HCT116 (cell line): ENCODE results near the gene MBP. TPM values are rescaled to one million over a fixed set of nuclear protein-coding genes. Genes with fewer than 3 reads are reported as not detected.
A peak's percentile ranks its signal among the peaks of the same experiment; 100 is the strongest.

Experiments
- ATAC-seq: fragments of 200-7000 bp; cut with Tn5 transposase; 2 replicates; pipeline ENCODE4 v1.9.1; 2020; ENCODE audit warnings: mild to moderate bottlenecking, moderate library complexity
- BruUV-seq: library from RNA; stranded (reverse); fragments of 400-500 nt; replicated peaks from 2 replicates; lab custom pipeline; 2021; lab: Mats Ljungman, UMichigan
- CTCF ChIA-PET: fragments of 300-600 bp; sonication (Branson Sonifier 250); formaldehyde crosslinking; loops from one replicate; lab custom pipeline; 2021; ENCODE audit warnings: antibody characterized with exemption; lab: Charles Lee
- POLR2A ChIA-PET: fragments of 300-600, 350-600 bp; sonication (Branson Sonifier 250); formaldehyde crosslinking; loops from one replicate; lab custom pipeline; 2021; ENCODE audit warnings: antibody characterized with exemption; lab: Charles Lee
- RAD21 ChIA-PET, 2 experiments: fragments of 300-600 bp; sonication (Branson Sonifier 250); formaldehyde crosslinking; loops; one replicate each; lab custom pipeline; 2023; ENCODE audit warnings: low total read pairs in 2 of 2; ENCODE audit not compliant: uncharacterized antibody in 2 of 2, unreplicated experiment in 2 of 2, low non-redundant PET in 1 of 2; lab: Charles Lee
- DNase-seq: peaks from one replicate; pipeline ENCODE4 v3.0.0-alpha.2; 2010; ENCODE audit warnings: low read depth, low spot score
- H2AFZ ChIP-seq: fragments of 200-600 bp; shearing (Covaris generic), sonication (generic); 2 replicates; pipeline ENCODE4 v1.6.1; 2017; ENCODE audit warnings: low read depth, mixed run types, mixed read lengths, antibody characterized with exemption, low read length; ENCODE audit not compliant: poor library complexity, severe bottlenecking
- H3K27ac ChIP-seq: 2 replicates; pipeline ENCODE4 v1.5.1; 2012; ENCODE audit warnings: low read depth, low read length
- H3K27me3 ChIP-seq: fragments of 200-600 bp; sonication (generic); 2 replicates; pipeline ENCODE4 v1.6.1; 2016; ENCODE audit warnings: mixed run types, low read length, mixed read lengths; ENCODE audit not compliant: insufficient read depth
- H3K36me3 ChIP-seq, 2 experiments: fragments of 200-500 bp in 1 of 2; fragments of 200-600 bp in 1 of 2; sonication (Bioruptor generic) in 1 of 2; sonication (generic) in 1 of 2; 2 replicates each; pipeline versions ENCODE4 v1.5.1 to v1.6.1; 2014 to 2016; ENCODE audit warnings: low read length in 2 of 2, inconsistent platforms in 1 of 2, mixed read lengths in 1 of 2, mixed run types in 1 of 2; ENCODE audit not compliant: insufficient read depth in 2 of 2, control insufficient read depth in 1 of 2
- H3K4me1 ChIP-seq, 2 experiments: fragments of 200-600 bp in 1 of 2; sonication (generic) in 1 of 2; 2 replicates each; pipeline versions ENCODE4 v1.5.1 to v1.6.1; 2012 to 2017; ENCODE audit warnings: low read length in 2 of 2, inconsistent platforms in 1 of 2, mild to moderate bottlenecking in 1 of 2, mixed read lengths in 1 of 2, mixed run types in 1 of 2, moderate library complexity in 1 of 2; ENCODE audit not compliant: insufficient read depth in 2 of 2, control insufficient read depth in 1 of 2
- H3K4me2 ChIP-seq: fragments of 200-600 bp; sonication (generic); 2 replicates; pipeline ENCODE4 v1.6.1; 2017; ENCODE audit warnings: mixed run types, low read length, mixed read lengths
- H3K4me3 ChIP-seq, 2 experiments: fragments of 200-600 bp in 1 of 2; sonication (generic) in 1 of 2; replicated peaks in 1 of 2; 2 replicates each; pipeline ENCODE4 v1.5.1; 2011 to 2016; ENCODE audit warnings: low read length in 2 of 2, control low read depth in 1 of 2, low read depth in 1 of 2, mild to moderate bottlenecking in 1 of 2, mixed read lengths in 1 of 2, mixed run types in 1 of 2
- H3K79me2 ChIP-seq: fragments of 200-600 bp; sonication (generic); 2 replicates; pipeline ENCODE4 v1.6.1; 2017; ENCODE audit warnings: mild to moderate bottlenecking, mixed run types, low read length, moderate library complexity, mixed read lengths; ENCODE audit not compliant: insufficient read depth
- H3K9ac ChIP-seq: fragments of 200-600 bp; sonication (generic); 2 replicates; pipeline ENCODE4 v1.6.1; 2016; ENCODE audit warnings: low read length, mixed read lengths
- H3K9me2 ChIP-seq: fragments of 200-600 bp; sonication (generic), shearing (Covaris generic); 2 replicates; pipeline ENCODE4 v1.6.1; 2017; ENCODE audit warnings: mixed run types, mild to moderate bottlenecking, moderate library complexity; ENCODE audit not compliant: insufficient read depth
- H3K9me3 ChIP-seq, 2 experiments: fragments of 200-500 bp in 1 of 2; fragments of 200-600 bp in 1 of 2; sonication (Bioruptor generic) in 1 of 2; sonication (generic) in 1 of 2; 2 replicates each; pipeline ENCODE4 v1.6.1; 2014 to 2017; ENCODE audit warnings: low read length in 2 of 2, mixed read lengths in 2 of 2, inconsistent platforms in 1 of 2, low read depth in 1 of 2, mild to moderate bottlenecking in 1 of 2, mixed run types in 1 of 2, moderate library complexity in 1 of 2; ENCODE audit not compliant: control insufficient read depth in 1 of 2, insufficient read depth in 1 of 2
- H4K20me1 ChIP-seq: fragments of 200-600 bp; sonication (generic), shearing (Covaris generic); 2 replicates; pipeline ENCODE4 v1.6.1; 2017; ENCODE audit warnings: mixed run types, mild to moderate bottlenecking, moderate library complexity; ENCODE audit not compliant: insufficient read depth
- ATF3 ChIP-seq: IDR thresholded peaks from 2 replicates; pipeline ENCODE4 v1.6.1; 2012
- ELF1 ChIP-seq: IDR thresholded peaks from 2 replicates; pipeline ENCODE4 v1.6.1; 2012; ENCODE audit warnings: low read depth, borderline replicate concordance
- FOSL1 ChIP-seq: IDR thresholded peaks from 2 replicates; pipeline ENCODE4 v1.6.1; 2012; ENCODE audit warnings: low read depth
- JUND ChIP-seq: IDR thresholded peaks from 2 replicates; pipeline ENCODE4 v1.6.1; 2012
- MAX ChIP-seq: IDR thresholded peaks from 2 replicates; pipeline ENCODE4 v1.6.1; 2012
- POLR2AphosphoS5 ChIP-seq: IDR thresholded peaks from 2 replicates; pipeline ENCODE4 v1.6.1; 2011; ENCODE audit warnings: mild to moderate bottlenecking, low read depth, low read length, moderate library complexity
- REST ChIP-seq: IDR thresholded peaks from 2 replicates; pipeline ENCODE4 v1.6.1; 2012; ENCODE audit warnings: low read depth
- SP1 ChIP-seq: IDR thresholded peaks from 2 replicates; pipeline ENCODE4 v1.6.1; 2012; ENCODE audit warnings: low read depth
- SRF ChIP-seq: IDR thresholded peaks from 2 replicates; pipeline ENCODE4 v1.6.1; 2012; ENCODE audit warnings: low read depth
- TCF7L2 ChIP-seq: IDR thresholded peaks from 2 replicates; pipeline ENCODE4 v1.7.0; 2011; ENCODE audit warnings: borderline replicate concordance, inconsistent platforms; ENCODE audit not compliant: insufficient read depth, insufficient read length; ENCODE audit errors: extremely low read depth
- YY1 ChIP-seq: IDR thresholded peaks from 2 replicates; pipeline ENCODE4 v1.6.1; 2011; ENCODE audit warnings: low read length, low read depth, moderate library complexity, mild to moderate bottlenecking; ENCODE audit not compliant: insufficient replicate concordance; ENCODE audit errors: extremely low read depth
- ZNF274 ChIP-seq: fragments of 200-500 bp; sonication (Bioruptor generic); IDR thresholded peaks from 2 replicates; pipeline ENCODE4 v1.6.1; 2014; ENCODE audit warnings: mild to moderate bottlenecking, low read depth, low read length, inconsistent platforms
- intact Hi-C: fragments of 100-400 bp; cut with micrococcal nuclease; formaldehyde crosslinking; loops from 2 replicates; pipeline ENCODE4 v1.10.0; 2022
- total RNA-seq: library from RNA; stranded (reverse); gene quantifications from one replicate; pipeline ENCODE4 v1.2.1, GENCODE V29; 2021; ENCODE audit not compliant: unreplicated experiment

The MBP gene
- total RNA-seq, 1 experiment from 2014 or later = 34.9 TPM

- H3K9me2 ChIP-seq = no peaks in the 10 kb centered on the region
- no peaks in the 10 kb centered on the region for H3K9me3 ChIP-seq
- H3K27ac ChIP-seq = peak overlapping the region; percentile 90; the same call in 1 of the 2 replicates
- H3K79me2 ChIP-seq = peaks cover 39% of the 10 kb centered on the region
- intact Hi-C loops = loop anchor here (2.0 to 10.0 kb wide), 4 partner anchors 66 to 128 kb away; no protein-coding TSS in a partner anchor
- no peaks in the 10 kb centered on the region for H4K20me1 ChIP-seq
- no peak for TF ChIP-seq POLR2AphosphoS5
- TF ChIP-seq, all 23 proteins: peak for 0
- ChIA-PET CTCF (interaction anchor here (0.9 kb wide), 1 partner anchor 78 kb away, joined by 3 read pairs; no protein-coding TSS in a partner anchor), RAD21 (no interaction called here), POLR2A (interaction anchor here (1.0 to 1.1 kb wide), 3 partner anchors 9 to 19 kb away, joined by 3 to 4 read pairs (median 3); no protein-coding TSS in a partner anchor)
- peak overlapping the region; percentile 45 for H2AFZ ChIP-seq
- DNase-seq (no peak), ATAC-seq (peak; percentile 18)
- no peaks in the 10 kb centered on the region for H3K27me3 ChIP-seq
- BruUV-seq = no TSS peak
- H3K4me1 ChIP-seq = peaks cover 19 to 44% of the 10 kb centered on the region in 2 experiments
- peak overlapping the region; percentile 71 to 79 for H3K4me3 ChIP-seq
- peak overlapping the region; percentile 94 for H3K4me2 ChIP-seq
- H3K9ac ChIP-seq = peak overlapping the region; percentile 92
- 0 out of 4 replicates have a peak, but pooled peaks cover 0 to 4% of the 10 kb centered on the region in 2 experiments for H3K36me3 ChIP-seq
Observed at GRCh38 chr18:77133051-77133834, 660 bp upstream of the MBP start.

GRCh38 chr18:77131652-77132368 lies 773 bp downstream of the MBP start:
- intact Hi-C loops = loop anchor here (2.0 to 10.0 kb wide), 4 partner anchors 65 to 127 kb away; no protein-coding TSS in a partner anchor
- TF ChIP-seq ATF3 = no peak
- no peak for TF ChIP-seq SP1
- TF ChIP-seq REST = no peak
- no peak for TF ChIP-seq JUND
- no peak for TF ChIP-seq SRF
- TF ChIP-seq MAX = 0 out of 2 replicates have a peak, but pooled peaks have one; percentile 14
- TF ChIP-seq TCF7L2 = no peak
- no peak; the same call in none of the 2 replicates for TF ChIP-seq POLR2AphosphoS5
- no peak for TF ChIP-seq ELF1
- TF ChIP-seq FOSL1 = no peak
- no peak for TF ChIP-seq YY1
- TF ChIP-seq ZNF274 = no peak

More at GRCh38 chr18:77131652-77132368, 773 bp downstream of the MBP start:
- peak overlapping the region; percentile 90 for H3K27ac ChIP-seq
- ATAC-seq (peak; percentile 81), DNase-seq (no peak)
- H3K4me1 ChIP-seq = peaks cover 28 to 54% of the 10 kb centered on the region in 2 experiments
- H3K27me3 ChIP-seq = no peaks in the 10 kb centered on the region
- peak overlapping the region; percentile 92 for H3K9ac ChIP-seq
- ChIA-PET POLR2A (interaction anchor here (1.0 to 1.1 kb wide), 2 partner anchors 8 to 17 kb away, joined by 3 read pairs; no protein-coding TSS in a partner anchor), RAD21 (no interaction called here), CTCF (interaction anchor here (0.9 kb wide), 1 partner anchor 80 kb away, joined by 3 read pairs; no protein-coding TSS in a partner anchor)
- peaks cover 53% of the 10 kb centered on the region for H3K79me2 ChIP-seq
- H4K20me1 ChIP-seq = no peaks in the 10 kb centered on the region
- H3K9me3 ChIP-seq = no peaks in the 10 kb centered on the region
- peak overlapping the region; percentile 71 to 79 for H3K4me3 ChIP-seq
- no peak overlapping the region for H2AFZ ChIP-seq
- peak overlapping the region; percentile 94 for H3K4me2 ChIP-seq
- no TSS peak for BruUV-seq
- H3K36me3 ChIP-seq = 0 out of 4 replicates have a peak, but pooled peaks cover 0 to 4% of the 10 kb centered on the region in 2 experiments
- H3K9me2 ChIP-seq = no peaks in the 10 kb centered on the region
